ENCODE measurements around the gene PCDH9.

The PCDH9 gene

GRCh38 chr13:66974889-66975288, 255.2 kb downstream of the PCDH9 start:
- DNase-seq (ENCODE audit: low spot score) = no peak

DNA sequence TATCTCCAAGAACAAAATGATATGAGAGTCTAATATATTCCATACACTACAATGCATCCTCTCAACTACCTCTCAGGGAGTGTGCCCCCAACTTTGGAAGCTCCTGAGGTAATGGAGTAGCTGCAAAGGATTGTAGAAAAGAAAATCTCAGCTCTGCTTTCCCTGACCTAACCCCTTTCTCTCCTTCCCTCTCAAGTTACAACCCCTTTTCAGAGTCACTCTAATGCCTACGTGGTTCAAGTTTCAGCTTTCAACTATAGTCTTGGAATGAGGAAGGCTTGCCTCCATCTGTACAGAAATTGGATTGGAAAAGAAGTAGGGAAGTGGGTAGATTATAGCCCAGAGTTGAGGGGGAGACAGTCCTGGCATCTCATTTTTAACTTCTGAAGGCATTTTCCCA, 256.0 kb downstream of the PCDH9 start:
- no peak for DNase-seq (ENCODE audit: low spot score)

DNA sequence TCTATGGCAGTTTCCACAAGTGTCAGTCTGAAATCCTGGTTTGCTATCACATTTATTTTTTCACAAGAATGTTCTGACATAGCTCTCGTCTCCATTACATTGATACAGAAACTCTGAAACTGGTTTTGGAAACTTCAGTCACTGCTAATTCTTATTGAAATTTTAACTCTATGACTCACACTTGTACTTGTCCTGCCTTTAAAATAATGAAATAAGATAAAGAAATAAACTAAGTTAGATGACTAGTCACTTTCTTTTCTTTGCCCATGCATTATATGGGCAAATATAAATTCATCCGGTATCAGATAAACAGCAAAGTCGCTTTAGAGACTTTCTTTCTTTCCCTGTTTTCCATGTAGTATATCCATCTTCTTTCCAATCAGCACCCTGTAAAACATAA, 257.5 kb downstream of the PCDH9 start:
- DNase-seq (ENCODE audit: low spot score) = no peak

DNA sequence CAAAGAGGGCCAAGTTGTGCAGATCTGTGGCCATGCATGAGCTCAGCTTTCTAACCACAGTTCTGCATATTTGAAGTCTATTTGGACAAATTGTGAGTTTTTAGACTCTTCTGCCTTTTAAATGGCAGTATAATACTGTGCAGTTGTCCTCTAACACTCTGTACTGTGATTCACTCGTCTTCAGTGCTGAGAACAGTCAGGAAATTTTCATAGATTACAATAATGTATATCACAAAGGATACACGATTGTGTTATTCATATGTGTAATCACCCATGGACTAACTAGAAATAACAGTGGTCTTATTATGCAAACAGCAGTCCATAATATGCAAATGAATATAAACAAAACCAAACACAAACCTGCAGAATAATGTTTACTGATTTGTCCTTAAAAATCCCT, 259.1 kb downstream of the PCDH9 start:
- no peak for DNase-seq (ENCODE audit: low spot score)

- DNase-seq (ENCODE audit: low spot score) = no peak
Measured at GRCh38 chr13:66969291-66969690, 260.8 kb downstream of the PCDH9 start.

DNA sequence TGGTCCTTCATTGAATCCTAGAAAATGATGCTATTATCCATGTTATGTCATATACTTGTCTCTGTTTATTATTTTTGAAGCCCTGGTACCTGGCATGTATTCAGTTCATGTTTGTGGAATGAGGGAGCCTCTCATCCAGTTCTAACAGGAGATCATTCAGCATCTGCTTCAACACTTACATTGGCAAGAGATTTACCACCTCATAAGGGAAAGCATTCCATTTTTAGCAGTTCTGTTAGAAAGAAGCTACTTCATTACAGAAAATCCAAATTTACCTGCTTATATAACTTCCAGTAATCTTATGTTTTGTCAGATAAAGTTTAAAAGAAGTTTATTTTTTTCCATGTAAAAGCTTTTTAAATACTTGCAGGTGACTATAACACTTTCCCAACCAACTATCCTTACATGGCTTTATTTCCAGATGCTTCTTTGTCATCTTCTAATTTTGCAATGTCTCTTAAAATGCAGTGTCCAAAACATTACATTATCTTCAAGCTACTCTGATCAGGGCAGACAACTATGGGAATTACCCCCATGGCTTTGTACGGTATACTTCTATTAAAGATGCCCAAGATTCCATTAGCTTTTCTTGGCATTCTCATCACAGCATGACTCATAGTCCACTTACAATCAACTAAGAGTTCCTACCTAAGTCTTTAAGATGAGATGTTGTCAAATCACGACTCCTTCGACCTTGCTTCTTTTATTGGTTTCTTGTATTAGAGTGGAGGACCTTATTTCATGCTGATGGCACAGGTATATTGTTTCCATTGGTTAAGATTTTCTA, 262.1 kb downstream of the PCDH9 start:
- DNase-seq (ENCODE audit: low spot score) = no peak

DNA sequence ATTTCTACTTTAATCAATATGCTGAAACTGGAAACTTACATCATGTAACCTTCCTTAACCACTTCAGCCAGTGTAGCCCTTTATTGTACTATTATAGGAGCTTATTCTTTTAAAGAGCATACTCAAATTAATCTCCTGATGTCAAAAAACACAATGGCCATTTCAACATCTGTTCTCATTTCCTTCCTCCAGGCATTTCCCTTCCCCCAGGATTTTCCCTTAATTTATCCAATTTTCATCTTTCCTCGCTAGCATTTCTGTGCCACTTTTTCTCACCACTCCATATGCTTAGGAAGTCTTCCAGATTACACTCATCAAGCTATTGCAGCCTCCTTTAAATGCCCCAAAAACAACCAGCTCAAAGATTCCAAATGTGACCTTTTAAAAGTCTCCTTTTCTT, 265.0 kb downstream of the PCDH9 start:
- DNase-seq (ENCODE audit: low spot score) = no peak

DNA sequence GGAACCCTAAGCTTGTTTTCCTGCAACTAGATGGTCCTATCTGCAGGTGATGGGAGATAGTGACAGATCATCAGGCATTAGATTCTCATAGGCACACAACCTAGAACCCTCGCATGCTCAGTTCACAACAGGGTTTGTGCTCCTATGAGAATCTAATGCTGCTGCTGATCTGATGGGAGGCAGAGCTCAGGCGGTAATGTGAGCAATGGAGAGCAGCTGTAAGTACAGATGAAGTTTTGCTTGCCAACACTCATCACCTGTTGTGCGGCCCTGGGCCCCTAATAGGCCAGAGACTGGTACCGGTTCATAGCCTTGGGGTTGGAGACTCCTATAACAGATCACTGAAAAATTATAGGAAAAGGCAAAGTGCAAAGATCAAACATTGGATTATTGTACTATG, 267.2 kb downstream of the PCDH9 start:
- DNase-seq (ENCODE audit: low spot score) = no peak

DNA sequence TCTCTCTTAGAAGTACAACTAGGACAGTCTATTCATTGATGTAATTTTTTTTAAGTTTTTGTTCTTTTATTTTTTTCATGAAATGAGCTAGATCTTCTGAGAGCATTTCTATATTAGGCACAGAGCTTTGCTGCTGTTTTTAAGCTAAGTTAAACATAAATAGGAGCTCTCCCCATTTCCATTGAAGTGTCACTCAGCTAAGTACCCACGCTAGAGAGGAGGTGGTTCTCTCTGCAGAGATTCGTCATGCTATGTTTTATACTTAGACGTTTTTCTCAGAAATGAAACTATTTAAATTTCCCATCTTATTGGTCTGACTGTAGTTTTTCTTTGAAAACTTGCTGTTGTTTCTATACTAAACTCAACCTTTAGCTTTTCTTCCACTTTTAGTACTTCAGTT, 271.5 kb downstream of the PCDH9 start:
- no peak for DNase-seq (ENCODE audit: low spot score)

- no peak for DNase-seq (ENCODE audit: low spot score)
Measured at GRCh38 chr13:66952507-66952906, 277.6 kb downstream of the PCDH9 start.

DNA sequence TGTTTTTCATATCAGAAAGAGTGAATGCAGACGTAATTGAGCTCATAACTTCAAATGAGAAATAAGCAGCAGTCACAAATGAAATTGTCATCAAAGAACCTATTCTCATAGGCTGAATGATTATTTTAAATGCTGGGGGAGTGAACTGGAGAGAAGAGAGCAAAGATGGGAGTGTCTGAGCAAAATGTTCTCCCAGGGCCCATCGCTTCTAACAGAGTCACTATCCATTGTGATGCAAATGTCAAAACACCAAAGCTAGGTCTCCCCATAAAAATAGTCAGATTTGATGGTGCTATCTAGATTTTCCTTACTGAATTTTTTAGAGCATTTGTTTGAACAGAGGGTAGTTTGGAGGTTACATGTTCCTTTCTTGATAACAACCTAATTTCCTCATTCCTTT, 278.7 kb downstream of the PCDH9 start:
- no peak for DNase-seq (ENCODE audit: low spot score)

GRCh38 chr13:66950666-66951065, 279.5 kb downstream of the PCDH9 start:
- DNase-seq (ENCODE audit: low spot score) = no peak

- DNase-seq (ENCODE audit: low spot score) = no peak
Measured at GRCh38 chr13:66948910-66949309, 281.2 kb downstream of the PCDH9 start.

DNA sequence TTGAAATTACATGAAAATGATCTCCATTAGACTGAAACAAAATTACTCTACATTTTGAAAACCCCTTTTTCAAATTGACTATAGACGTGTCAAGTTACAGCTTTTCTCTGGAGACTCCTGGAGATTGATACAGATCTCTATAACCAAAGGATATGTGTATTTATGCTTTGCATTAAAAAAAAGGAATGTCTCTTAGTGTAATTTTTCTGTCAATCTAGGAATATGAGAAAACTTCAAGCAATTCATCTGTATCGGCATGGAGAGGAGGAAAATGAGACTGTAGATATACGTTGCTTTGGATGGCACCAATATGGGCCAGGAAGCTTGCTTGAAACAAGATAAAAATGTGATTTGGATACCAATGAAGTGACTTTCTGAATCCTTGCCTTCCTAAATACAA, 286.6 kb downstream of the PCDH9 start:
- no peak for DNase-seq (ENCODE audit: low spot score)

DNA sequence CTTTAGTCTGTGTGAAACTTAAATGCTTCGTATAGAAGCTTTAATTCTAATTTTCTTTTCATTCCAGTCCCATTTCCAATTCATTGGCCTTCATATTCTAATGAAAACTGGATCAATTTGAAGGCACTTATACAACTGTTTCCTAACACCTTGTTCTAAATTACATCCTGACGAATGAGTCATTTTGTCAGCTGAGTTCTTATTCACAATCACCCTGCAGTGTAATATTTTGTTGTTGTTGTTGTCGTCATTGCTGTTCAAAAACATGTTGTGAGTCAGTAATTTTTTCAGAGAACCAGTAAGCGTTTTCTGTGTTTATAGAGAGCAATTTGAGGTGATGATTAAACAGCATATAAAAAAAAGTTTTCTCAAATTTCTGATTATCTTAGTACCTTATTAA, 290.0 kb downstream of the PCDH9 start:
- DNase-seq (ENCODE audit: low spot score) = no peak

GRCh38 chr13:66937423-66937822, 292.7 kb downstream of the PCDH9 start:
- DNase-seq (ENCODE audit: low spot score) = no peak

DNA sequence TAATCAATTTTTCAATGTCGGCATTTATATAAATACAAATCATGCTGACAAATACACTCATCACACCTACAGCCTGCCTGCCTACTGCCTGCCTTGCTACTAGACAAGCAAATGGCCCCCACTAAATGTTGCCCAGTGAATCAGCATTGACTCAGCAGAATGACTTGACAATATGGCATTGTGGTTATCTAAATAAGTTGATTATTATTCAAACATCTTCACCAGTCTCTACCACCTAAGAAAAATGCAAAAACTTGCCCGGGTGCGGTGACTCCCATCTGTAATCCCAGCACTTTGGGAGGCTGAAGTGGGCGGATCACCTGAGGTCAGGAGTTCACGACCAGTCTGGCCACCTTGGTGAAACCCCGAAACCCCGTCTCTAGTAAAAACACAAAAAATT, 296.1 kb downstream of the PCDH9 start:
- DNase-seq (ENCODE audit: low spot score) = no peak

- DNase-seq (ENCODE audit: low spot score) = no peak
Measured at GRCh38 chr13:66933527-66933926, 296.6 kb downstream of the PCDH9 start.

DNA sequence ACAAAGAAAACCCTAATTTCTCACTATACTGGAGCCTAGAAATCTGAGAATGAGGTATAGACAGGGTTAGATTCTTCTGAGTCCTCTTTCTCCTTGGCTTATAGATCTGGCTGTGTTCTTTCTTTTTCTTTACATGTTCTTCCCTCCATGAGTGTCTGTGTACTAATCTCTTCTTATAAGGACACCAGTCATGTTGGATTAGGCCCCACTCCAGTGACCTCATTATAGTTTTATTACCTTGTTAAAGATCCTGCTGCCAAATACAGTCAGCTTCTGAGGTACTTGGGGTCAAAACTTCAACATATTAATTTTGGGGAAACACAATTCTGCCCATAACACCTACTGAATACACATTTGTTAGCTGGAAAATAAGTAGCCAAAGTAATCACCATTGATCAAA, 302.6 kb downstream of the PCDH9 start:
- no peak for DNase-seq (ENCODE audit: low spot score)

- no peak for DNase-seq (ENCODE audit: low spot score)
Measured at GRCh38 chr13:66926851-66927524, 303.1 kb downstream of the PCDH9 start.

GRCh38 chr13:66926200-66926850, 303.8 kb downstream of the PCDH9 start:
- no peak for DNase-seq (ENCODE audit: low spot score)

GRCh38 chr13:66922444-66922843, 307.7 kb downstream of the PCDH9 start:
- no peak for DNase-seq (ENCODE audit: low spot score)

DNA sequence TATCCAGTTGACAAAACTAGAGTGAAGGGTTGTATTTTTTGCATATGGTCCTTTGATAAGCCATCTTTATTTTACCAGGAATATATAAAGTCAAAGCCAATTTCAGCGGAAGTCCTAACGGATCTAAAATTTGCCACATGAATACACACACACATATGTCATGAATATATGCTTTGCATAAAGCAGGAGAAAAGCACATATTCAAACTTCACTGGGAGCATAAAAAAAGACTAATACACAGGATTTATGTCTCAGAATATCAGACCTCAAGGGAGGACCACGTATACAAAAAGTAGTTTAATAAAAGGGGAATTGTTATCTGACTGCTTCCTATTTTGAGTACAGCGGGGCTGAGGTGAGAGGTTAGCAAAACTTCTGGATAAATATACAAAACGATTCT, 308.7 kb downstream of the PCDH9 start:
- no peak for DNase-seq (ENCODE audit: low spot score)

Measured in SK-N-DZ (cell line).